ENCODE data around the gene KCTD17.

Gene KCTD17, protein sequence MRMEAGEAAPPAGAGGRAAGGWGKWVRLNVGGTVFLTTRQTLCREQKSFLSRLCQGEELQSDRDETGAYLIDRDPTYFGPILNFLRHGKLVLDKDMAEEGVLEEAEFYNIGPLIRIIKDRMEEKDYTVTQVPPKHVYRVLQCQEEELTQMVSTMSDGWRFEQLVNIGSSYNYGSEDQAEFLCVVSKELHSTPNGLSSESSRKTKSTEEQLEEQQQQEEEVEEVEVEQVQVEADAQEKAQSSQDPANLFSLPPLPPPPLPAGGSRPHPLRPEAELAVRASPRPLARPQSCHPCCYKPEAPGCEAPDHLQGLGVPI

DNA sequence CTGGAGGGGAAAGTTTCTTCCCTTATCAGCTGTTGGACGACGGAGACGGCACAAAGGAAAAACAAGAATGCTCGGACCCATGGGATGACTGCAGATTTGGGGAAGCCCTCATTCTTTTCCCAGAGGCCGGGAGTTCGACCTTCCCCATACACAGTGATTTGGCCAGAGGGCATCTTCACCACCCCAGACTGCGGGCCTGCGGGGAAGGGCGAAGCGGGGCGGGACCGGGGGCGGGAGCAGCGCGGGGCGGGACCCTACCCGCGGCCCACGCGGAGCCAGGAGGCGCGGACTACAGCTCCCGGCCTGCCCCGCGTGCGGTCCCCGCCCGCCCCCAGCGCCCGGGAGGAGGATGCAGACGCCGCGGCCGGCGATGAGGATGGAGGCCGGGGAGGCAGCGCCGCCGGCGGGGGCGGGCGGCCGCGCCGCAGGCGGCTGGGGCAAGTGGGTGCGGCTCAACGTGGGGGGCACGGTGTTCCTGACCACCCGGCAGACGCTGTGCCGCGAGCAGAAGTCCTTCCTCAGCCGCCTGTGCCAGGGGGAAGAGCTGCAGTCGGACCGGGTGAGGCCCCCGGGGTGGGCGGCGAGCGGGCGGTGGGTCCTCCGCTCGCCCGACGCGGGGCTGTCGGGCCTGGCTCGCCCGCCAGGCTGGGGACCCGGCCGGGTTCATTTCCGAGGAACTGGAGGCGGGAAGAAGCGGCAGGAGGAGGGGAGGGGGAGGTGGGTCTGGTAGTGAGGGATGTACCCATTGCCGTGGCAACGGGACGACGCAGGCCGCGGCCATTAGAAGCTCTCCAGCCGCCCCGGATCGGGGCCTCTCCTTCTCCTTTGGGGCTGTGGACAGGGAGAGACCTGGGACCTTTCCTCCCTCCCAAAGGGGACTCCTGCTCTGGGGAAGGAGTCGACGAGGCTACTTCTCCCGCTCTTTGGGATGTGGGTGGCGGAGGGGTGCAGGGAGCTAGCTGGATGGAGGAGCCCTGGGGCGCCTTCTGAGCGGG, at the start of gene KCTD17:
TSS of gene KCTD17 (plus strand) at position 352 of the 995 bp plus-strand sequence. CDS start at position 371, 19 bp downstream.
- DNase-seq (ENCODE audit: low spot score), result peak; percentile 74

DNA sequence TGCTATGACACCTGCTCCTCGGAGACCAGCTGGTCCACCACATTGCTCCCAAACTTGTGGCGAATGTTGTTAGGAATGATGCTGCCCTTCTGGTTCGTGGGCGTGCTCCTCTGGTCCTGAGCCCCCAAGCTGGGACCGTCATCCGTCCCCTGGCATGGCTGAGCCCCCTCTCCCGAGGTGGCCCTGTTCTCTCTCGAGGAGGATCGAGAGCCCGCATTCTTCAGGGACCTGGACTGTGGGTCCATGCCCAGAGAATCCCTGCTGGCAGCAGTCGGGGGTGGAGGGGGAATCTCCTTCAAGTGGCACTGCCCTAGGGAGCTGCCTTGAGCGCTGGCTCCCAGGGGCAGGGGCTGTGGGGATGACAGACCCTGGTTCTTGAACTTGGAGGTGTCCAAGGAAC, 49.7 kb upstream of the KCTD17 start:
- DNase-seq (ENCODE audit: low spot score), result no peak

DNA sequence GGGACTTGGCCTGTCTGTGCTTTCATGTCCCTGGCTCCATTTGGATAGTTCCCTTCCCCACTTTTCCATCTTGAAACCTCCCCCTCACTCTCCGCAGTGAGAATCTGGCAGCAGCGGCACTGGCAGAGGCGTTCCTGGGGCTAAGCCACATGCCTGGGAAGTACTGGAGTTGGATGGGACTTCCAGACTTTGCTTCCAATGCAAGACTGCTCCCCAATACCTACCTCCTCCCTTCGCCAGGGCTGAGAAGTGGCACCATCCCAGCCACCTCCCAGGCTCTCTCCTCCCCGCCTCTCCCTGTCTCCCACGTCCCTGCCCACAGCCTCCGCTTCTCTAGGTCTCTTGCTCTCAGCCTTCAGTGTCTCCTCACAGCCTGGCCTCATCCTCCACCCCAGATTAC, 48.9 kb upstream of the KCTD17 start:
- no peak for DNase-seq (ENCODE audit: low spot score)

DNA sequence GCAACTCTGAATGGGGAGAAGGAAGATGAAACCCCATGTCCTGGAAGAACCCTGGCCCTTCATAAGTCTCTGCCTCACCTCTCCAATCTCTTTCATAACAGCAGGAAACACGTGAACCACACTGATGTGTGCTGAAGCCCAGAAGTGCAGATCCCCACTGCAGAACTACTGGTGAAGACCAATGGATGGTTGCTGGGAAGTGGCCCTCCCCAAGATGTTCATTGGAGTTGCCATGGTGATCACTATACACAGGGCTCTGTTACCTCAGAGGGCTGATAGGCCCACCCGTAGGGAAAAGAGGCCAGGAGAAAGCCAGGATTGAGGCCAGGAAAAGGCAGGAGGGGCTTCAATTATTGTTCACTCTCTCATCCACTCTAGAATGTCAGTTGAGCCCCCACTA, 43.9 kb upstream of the KCTD17 start:
- no peak for DNase-seq (ENCODE audit: low spot score)

DNA sequence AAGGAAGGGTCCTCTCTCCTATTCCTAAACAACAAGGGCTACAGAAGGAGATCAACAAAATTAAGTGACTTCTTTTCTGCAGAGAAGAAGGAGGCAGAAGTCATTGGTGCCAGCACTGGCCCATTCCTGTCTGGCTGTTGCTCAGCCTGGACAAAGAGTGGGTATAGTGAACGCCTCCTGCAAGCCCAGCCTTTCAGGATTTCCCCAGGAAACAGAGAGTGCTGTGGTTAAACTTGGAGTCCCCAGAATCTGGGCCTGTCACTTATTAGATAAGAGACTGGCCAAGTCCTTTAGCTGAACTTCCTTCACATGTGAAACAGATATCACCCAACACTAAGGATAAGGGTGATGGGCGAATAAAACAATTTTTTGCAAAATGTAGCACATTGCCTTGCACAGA, 43.2 kb upstream of the KCTD17 start:
- no peak for DNase-seq (ENCODE audit: low spot score)

DNA sequence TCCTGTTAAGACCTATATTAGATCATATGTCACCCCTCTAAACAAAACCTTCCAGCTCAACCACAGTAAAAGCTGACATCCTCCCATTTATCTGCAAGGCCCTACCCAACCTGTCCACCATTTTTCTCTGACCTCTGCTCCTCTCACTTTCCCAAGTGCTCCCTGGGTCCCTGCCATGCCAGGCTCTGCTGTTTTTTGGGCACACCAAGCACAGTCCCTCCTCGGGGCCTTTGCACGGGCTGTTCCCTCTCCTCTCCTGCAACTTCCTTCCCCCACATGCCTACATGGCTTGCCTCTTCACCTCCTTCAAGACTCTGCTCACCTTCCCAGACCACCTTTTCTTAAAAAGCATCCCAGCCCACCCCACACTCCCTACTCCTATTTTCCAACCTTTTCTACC, 42.1 kb upstream of the KCTD17 start:
- DNase-seq (ENCODE audit: low spot score), result no peak

DNA sequence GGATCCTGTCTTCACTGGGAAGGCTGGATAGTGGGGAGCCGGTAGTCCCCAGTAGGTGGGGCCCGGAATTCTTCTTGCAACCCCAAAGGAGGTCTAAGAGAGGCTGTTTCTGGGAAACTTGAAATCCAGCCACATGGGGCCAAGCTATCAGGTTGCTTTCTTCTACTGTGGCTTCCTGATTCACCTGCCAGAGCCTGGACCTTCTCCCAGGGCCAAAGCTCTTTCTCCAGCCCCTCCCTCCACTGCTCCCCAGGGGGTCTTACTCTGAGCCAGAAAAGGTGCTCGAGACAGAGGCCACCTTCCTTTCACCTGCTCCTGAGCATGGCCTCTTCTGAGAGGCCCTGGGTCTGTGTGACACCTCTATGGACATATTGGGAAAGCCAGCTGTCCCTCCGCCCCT, 41.4 kb upstream of the KCTD17 start:
- no peak for DNase-seq (ENCODE audit: low spot score)

DNA sequence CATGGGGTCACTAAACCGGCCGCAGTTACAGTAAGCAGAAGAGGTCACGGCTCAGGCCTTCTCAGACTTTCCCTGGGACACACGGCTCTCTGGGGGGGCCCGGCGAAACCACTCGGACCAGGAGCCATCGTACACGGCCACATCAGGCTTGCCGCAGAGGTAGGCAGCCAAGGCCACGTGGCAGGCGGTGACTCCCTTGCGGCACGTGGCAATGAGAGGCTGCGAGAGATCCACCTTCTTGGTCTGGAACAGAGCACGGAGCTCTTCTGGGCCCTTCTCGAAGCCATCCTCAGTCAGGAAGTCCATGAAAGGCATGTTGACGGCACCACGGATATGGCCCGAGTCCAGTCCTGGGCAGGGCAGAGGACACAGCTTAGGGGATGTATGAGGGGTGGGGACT, 40.6 kb upstream of the KCTD17 start:
- no peak for DNase-seq (ENCODE audit: low spot score)

DNA sequence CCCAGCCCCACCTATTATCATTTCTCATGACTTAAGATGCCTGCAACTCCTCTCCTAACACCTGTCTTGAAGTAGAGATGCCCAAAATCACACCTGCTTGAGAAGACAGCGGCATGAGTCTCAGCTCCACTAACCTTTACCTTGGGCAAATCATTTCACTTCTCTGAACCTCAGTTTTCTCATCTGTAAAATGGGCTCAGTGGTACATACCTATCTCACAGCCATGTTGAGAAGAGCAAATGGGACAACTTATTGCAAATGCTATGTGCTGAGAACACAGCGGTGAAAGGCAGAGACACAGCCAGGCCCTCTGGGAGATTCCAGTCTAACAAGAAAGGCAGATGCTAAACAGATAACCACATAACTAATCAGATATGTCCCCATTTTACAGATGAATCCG, 40.1 kb upstream of the KCTD17 start:
- DNase-seq (ENCODE audit: low spot score), result no peak

DNA sequence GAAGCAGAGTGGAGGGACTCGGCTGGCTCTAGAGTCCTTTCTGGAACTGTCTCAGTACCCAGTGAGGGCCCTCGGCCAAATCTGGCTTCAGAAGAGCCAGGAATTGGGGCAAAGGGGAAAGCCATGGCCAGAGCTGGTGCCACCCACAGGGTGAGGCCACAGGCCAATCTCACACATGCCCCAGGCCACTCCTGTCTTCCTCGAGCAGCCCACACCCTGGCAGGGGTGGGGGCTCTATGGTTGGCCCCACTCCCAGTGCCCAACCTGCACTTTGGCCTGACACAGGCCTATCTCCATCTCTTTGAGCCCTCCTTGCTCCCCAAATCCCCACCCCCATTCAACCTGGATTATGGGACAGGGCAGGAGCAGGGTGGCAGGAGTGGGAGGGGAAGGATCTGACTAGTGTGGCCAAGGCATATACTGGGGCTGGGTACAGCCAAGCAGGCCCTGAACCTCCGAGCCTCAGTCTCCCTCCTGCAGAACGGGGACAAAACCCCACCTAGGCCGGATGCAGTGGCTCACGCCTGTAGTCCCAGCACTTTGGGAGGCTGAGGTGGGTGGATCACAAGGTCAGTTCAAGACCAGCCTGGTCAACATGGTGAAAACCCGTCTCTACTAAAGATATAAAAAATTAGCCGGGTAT, 39.2 kb upstream of the KCTD17 start:
- DNase-seq (ENCODE audit: low spot score), result no peak

DNA sequence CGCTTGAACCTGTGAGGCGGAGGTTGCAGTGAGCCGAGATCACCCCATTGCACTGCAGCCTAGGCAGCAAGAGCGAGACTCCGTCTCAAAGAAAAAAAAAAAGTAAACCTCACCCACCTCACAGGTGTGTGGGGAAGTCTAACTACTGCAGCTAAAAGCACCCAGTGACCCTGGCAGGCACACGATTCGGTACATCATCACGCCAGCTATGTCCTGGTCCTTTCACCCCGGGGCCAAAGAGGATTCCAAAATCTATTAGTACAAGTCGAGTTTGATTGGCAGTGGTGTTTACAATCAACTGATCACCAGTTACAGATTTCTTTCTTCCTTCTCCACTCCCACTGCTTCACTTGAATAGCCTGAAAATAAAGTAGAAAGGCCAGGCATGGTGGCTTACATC, 38.6 kb upstream of the KCTD17 start:
- no peak for DNase-seq (ENCODE audit: low spot score)

DNA sequence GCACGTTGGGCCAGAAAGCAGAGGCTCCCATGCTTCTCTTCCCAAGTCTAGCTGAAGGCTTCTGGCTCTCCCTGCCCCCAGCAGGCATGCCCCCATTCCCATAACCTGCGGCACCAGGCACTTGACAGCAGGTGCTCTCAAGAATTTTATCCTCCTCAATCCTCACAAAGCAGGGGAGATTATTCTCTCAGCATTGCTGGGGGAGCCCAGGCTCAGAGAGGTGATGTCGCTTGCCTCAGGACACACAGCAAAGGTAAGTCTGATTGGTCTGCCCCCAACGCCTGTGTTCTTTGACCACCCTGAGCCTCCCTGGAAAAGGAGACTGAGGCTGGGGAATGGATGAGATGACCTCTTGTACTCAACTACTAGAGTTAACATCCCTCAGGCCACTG, 37.1 kb upstream of the KCTD17 start:
- no peak for DNase-seq (ENCODE audit: low spot score)

DNA sequence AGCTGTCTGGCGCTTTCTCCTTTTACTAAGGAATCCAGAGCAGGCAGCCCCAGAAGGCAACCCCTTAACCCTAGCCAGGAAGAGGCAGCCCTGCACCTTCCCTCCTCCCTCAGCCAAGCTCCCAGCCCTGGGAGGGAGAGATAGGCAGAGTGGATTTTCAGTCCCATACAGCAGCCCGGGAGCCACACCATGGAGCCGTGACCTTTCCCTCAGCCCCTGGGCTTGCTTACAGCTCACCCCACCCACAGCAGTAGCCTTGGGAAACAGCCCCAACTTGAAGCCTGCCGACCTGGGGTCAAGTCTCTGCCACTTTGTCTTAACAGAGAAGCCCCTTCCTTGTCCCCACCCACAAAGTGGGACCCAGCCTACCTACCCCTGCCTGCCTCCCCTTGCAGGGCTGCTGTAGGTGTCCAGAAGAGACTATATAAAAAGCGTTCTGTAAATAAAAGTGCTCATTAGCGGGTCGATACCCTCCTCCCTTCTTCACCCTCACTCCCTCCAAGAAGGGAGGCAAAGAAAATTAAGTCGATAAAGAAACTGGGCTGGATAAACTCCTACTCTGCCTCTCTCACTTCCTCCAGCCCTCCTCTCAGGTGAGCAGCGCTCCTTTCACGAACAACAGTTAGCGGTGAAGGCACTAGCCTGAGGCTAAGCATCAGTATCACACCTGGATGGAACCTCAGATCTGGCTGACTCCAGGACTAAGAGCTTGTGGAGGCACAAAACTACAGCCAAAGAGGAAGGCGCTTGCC, 36.5 kb upstream of the KCTD17 start:
- no peak for DNase-seq (ENCODE audit: low spot score)

DNA sequence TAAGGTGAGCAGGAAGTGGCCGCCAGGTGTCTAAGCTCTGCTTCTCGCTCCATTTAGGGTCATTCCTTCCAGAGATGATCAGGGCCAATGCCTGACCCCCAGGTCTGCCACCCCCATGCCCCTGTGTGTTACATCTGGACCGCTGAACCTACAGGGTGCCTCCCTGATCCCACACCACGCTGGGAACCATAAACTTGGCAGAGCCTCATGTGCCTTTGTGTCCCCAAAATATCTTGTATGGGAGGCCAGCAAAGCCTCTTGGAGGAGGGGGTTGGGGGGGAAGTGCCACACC, 36.0 kb upstream of the KCTD17 start:
- no peak for DNase-seq (ENCODE audit: low spot score)

DNA sequence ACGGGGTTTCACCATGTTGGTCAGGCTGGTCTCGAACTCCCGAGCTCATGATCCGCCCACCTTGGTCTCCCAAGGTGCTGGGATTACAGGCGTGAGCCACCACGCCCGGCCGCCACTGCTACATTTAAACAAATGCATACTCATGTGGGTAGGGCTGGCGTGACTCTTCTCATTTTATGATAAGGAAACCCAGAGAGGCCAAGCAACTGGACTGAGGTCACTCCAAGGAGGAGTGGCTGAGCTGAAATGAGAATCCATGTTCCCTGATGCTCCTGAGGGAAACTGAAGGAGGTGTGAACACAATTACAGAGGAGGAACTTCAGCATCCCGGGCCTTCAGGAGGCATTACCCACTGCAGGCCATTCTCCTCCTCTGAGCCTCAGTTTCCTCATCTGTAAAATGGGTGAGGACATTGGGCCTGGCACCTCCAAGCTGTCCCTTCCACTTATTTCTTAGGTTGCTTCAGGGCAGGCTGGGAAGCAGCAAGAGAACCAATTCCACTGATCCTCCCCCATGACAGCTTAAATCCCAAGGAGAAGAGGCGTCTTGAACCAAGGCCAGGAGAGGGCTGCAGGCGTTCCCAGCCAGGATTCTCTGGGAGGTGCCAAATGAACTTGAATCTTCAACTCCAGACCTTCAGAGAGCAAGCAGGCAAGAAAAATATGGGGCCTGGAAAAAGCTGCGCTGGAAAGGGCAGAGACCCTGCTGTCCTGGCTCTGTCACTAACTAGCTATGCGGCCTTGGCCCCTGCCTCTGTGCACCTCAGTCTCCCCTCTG, 35.2 kb upstream of the KCTD17 start:
- DNase-seq (ENCODE audit: low spot score), result no peak

DNA sequence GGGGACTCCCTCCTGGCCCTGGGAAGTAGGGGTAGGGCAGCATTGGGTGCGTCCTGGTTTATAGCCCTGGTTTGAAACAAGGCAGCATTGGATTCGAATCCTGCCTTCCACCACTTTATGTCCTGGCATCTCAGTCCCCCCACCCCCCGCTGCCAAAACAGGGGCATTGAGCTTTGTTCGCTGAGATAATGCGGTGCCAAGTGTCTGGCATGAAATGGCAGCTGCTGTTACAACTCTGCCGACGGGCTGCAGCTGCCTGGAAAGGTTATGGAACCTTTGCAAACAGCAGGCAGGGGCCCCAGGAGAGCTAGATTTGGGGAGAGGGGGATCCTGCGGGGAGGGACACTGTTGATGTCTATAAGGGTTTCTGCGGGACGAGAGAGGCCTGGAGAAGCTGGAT, 34.2 kb upstream of the KCTD17 start:
- DNase-seq (ENCODE audit: low spot score), result no peak

DNA sequence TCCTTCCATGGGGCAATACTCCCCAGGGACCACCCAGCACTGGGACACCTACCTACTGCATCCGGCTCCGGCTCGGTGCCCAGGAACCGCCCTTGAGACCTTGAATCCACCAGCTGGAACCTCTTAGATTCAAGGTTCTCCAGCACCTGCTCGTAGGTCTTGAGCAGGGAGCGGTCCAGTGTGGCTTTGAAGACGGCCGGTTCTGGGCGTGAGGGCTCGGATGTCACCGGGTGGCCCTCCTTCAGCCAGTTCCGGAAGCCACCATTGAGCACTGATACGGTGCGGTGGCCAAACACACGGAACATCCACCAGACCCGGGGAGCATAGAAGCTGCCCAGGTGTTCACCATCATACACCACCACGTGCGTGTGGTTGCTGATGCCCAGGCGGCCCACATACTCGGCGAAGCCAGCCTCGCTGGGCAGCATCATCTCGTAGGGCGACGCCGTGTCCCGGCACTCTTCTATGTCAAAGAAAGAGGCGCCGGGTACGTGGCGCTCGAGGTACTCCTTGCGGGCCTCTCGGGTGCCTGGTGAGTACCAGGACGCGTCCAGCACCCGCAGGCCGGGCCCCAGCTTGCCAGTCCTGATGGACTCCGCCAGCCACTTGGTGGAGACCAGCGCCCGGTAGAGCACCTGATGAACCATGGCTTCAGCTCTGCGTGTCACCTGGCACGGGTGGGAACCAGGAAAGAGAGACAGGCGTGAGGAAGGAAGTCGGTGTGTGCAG, 33.3 kb upstream of the KCTD17 start:
- no peak for DNase-seq (ENCODE audit: low spot score)

DNA sequence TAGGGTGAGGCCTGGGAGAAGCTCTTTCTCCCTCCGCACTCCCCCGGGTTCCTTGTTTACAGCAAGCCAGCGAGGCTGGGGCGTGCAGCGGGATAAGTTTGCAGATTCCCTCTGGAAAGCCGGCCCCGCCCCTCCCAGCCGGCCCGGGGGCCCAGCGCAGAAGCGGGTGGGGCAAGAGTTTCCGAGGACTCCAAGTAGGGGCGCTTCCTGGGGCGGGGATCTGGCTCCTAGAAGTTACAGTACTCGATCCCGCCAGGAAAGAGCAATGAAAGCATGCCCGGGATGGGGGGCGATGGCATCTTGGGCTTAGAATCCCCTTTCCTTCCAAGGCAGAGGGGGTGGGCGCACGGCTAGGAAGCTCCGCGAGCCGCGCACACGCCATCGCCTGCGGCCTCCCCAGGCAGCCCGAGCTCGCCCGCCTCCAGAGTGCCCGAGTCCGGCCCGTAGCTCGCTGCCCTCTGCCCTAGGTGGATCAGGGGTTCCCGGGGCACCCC, 32.7 kb upstream of the KCTD17 start:
- no peak for DNase-seq (ENCODE audit: low spot score)

DNA sequence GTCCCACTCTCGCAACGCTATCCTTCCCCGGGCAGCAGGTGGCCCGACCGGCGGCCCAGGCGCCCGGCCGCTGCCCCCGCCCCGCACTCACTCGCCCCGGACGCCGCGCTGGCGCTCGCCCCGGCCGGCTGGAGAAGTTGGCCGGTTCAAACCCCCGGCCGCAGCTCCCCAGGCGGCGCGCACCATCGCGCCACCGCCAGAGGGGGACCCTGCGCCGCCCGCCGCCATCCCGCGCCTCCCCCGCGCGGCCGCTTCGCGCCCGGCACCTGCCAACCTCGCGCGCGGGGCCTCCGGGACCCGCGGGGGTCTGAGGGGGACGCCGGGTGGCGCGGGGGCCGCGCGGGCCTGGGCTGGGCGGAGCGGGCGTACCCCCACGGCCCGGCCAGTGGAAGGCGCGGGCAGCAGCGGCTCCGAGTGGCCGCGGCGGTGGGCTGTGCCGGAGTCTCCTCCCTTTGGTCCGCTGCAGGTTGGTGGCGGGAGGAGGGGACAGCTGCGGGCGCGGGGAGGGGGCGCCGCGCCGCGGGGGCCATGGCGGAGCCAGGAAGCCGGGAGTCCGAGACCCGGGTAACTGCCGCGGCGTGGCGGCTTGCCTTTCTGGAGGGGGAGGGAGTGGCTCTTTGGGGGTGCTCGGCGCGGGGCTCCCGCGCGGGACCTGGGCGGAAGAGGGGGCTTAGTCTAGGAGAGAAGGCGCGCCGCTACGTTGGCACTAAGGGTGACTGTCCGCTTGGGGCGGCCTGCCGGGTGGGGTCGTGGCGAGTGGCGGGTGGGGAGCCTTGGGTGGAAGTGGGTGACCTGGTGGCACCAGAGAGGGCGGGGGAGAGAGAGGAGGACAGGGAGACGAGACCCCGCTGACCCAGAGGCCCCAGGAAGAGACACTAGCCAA, 32.0 kb upstream of the KCTD17 start, which contains the start of the genes MPST and TST:
TSS of gene MPST (plus strand) at position 434 of the 883 bp plus-strand sequence. CDS start at position 529, 95 bp downstream.
TSS of gene TST (minus strand) at position 139 of the 883 bp plus-strand sequence. CDS start 715 bp downstream, outside the sequence.
- DNase-seq (ENCODE audit: low spot score), result peak; percentile 34

DNA sequence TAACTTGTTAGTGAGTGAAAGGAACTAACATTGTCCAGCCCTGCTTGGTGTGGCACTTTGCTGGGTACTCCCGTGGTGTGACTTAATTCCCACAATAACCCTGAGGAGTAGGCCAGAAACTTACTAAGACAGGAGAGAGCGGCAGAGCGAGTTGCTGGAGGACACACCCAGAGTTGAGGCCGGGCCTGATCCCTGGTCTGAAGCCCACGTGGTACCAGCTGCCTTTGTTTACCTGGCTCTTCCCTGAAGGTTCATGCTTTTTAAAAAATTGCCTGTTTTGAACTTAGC, 31.4 kb upstream of the KCTD17 start:
- no peak for DNase-seq (ENCODE audit: low spot score)
